Measurements from ENCODE around the gene CCR3.

The CCR3 gene

GRCh38 chr3:46298871-46299607 lies 56.8 kb downstream of the CCR3 start:
- DNase-seq: no peak

GRCh38 chr3:46299608-46300460 lies 57.6 kb downstream of the CCR3 start:
- no peak for DNase-seq

GRCh38 chr3:46300461-46300789 lies 58.2 kb downstream of the CCR3 start:
- no peak for DNase-seq

- DNase-seq: no peak
Observed at GRCh38 chr3:46301122-46301835, 59.0 kb downstream of the CCR3 start.

- no peak for DNase-seq
Observed at GRCh38 chr3:46303240-46303639, 61.0 kb downstream of the CCR3 start.

GRCh38 chr3:46304739-46305138 lies 62.5 kb downstream of the CCR3 start:
- DNase-seq: no peak

- no peak for DNase-seq
Observed at GRCh38 chr3:46312991-46313390, 70.7 kb downstream of the CCR3 start.

GRCh38 chr3:46314517-46314916 lies 72.3 kb downstream of the CCR3 start:
- DNase-seq: no peak

GRCh38 chr3:46316206-46316605 lies 73.9 kb downstream of the CCR3 start:
- DNase-seq: no peak

Measured in T-helper 9 cell (primary cell).